ENCODE measurements around the gene ARSJ. TPM values are rescaled to one million over a fixed set of nuclear protein-coding genes. Genes with fewer than 3 reads are reported as not detected.
"Not testable (repeated sequence)": the region's sequence is repeated elsewhere in the genome, so short reads cannot be mapped to it uniquely, and the experiment has no call there.

The ARSJ gene
- total RNA-seq, 1 experiment from 2014 or later: 34.9 TPM

DNA sequence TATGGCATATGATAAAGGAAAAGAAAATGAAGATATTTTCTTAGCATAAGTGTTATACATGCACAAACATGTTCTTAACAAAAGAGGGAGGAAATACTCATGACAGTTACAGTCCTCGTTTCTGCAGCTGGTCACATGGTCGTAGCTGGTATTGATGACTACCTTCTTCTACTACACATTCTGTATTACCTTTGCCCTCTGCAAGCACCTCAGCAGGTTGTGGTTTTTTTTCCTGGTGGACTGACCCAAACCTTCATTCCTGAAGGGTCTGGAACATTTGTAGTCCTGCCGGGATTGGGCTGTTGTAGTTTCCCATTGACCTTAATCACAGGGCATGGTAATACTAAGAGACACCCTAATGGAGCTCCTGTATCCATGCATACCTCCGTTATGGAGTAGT is 54.7 kb downstream of the ARSJ start:
- DNase-seq (ENCODE audit: low read depth); in situ Hi-C loops (cut with HindIII; ENCODE audit: low pct_unique_long_range_greater_than_20kb, low sequenced_read_pairs): not testable (repeated sequence)

DNA sequence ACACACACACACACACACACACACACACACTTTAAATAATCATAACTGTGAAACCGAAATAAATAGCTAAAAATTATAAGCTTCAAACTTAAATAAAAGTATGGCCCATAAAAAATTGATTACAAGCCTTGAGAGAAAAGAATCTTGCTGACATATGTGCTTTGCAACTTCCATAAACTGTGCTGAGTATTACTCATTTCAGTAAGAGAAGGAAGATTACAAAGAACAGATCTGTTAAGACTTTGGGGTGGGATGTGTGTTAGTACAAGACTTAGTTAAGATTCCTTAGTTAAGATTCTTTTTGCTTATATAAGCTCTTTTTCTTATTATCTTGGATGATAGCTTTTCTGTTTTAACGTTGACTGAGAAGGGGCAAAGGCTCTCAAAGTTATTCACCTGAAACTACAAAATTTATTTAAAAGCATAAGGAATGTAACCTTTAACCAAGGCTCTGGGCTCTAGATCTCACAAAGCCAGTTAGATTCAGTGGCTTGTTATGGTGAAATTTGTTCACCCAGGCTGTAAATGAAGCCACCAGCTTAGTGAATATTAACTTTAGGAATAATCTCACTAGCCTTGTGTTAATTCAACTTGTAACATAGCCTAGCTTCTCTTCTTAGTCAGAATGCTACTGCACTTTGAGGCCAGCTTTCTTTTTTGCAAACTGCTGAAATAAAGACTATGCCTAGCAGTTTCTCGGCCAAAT is 58.2 kb downstream of the ARSJ start:
- in situ Hi-C loops (cut with HindIII; ENCODE audit: low pct_unique_long_range_greater_than_20kb, low sequenced_read_pairs): no loop called here

DNA sequence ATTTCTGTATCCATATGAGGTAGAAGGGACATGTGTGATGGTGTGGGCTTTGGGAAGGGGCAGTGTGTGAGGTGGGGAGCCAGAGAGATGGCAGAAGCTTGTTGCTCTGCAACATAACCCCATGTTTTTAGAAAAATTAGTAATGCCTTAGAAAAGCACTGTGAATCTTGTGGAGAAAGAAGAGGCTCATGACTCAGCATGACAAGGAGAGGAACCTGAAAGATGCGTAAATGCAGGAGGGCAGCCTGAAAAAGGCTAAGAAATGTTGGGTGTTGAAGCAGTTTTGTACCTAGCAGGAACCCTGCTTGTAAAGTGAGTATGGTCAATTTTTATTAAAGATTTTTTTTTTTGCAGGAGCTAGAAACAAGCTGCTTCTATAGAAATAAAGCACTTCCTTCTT is 59.8 kb downstream of the ARSJ start:
- in situ Hi-C loops (cut with HindIII; ENCODE audit: low pct_unique_long_range_greater_than_20kb, low sequenced_read_pairs): no loop called here
- peak; percentile 35 for DNase-seq (ENCODE audit: low read depth)

More for the DNA sequence above, 58.2 kb downstream of the ARSJ start:
- DNase-seq (ENCODE audit: low read depth): peak; percentile 79

DNA sequence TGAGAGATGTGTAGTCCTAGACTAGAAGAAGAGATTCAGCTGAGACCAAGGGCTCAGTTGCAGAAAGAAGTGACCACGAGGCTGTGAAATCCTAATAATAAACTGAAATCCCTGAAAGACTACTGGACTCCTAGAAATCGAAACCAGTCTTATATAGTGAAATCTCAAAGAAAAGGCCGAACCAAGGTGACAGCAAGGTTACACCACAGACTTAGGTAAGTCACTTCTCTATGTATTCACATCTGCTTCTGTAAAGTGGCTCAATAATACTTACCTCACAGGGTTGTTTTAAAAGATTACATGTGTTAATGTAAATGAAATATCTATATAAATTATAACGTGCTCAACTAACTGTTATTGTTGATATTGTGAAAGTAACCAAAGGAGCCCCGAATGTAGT is 60.3 kb downstream of the ARSJ start:
- in situ Hi-C loops (cut with HindIII; ENCODE audit: low pct_unique_long_range_greater_than_20kb, low sequenced_read_pairs): no loop called here

DNA sequence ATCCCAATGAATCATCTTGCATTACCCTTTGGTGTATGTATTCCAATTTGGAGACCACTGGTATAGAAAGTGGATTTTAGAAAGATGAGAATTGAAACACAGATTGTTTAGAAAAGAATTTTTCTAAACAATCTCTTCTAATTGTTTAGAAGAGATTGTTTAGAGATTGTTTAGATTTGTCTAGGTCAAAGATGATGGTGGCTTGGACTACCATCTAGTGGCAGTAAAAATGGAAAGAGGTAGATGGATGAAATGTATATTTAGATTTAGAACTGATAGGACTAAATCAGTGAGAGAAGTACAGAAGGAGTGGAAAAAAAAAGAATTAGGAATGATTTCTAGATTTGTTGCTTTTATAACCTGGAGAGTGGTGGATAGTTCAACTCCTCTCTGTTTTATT is 70.6 kb downstream of the ARSJ start:
- in situ Hi-C loops (cut with HindIII; ENCODE audit: low pct_unique_long_range_greater_than_20kb, low sequenced_read_pairs): no loop called here
- DNase-seq (ENCODE audit: low read depth): no peak

More for the DNA sequence above, 60.3 kb downstream of the ARSJ start:
- DNase-seq (ENCODE audit: low read depth): no peak

DNA sequence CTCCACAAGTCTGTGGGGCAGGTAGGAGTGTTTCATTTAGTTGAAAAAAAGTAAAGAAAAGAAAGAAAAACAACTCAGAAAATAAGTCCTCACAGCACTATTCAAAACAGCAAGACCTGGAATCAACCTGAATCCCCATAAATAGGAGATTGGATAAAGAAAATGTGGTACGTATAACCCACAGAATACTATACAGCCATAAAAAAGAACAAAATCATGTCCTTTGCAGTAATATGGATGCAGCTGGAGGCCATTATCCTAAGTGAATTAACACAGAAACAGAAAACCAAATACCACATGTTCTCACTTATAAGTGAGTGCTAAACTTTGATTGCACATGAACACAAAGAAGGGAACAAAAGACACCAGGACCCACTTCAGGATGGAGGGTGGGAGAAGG is 71.9 kb downstream of the ARSJ start:
- in situ Hi-C loops (cut with HindIII; ENCODE audit: low pct_unique_long_range_greater_than_20kb, low sequenced_read_pairs): no loop called here

DNA sequence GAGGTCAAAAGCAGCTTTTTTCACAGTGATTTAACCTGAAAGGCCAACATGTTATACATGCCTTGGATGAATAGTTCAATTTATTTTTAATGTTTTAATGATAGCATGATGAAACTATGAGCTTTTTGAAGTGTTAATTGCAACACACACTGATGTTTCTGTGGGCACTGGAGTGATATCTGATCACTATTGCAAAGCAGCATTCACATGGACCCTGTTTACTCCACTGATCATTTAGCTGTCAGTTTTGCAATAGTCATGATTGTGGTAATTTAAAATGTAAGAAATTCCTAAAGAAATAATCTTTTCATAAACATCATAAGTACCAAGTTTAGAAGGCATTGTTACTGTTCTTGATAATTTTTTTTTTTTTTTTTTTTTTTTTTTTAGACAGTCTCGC is 74.1 kb downstream of the ARSJ start:
- in situ Hi-C loops (cut with HindIII; ENCODE audit: low pct_unique_long_range_greater_than_20kb, low sequenced_read_pairs): no loop called here
- no peak for DNase-seq (ENCODE audit: low read depth)

More for the DNA sequence above, 71.9 kb downstream of the ARSJ start:
- DNase-seq (ENCODE audit: low read depth): no peak

DNA sequence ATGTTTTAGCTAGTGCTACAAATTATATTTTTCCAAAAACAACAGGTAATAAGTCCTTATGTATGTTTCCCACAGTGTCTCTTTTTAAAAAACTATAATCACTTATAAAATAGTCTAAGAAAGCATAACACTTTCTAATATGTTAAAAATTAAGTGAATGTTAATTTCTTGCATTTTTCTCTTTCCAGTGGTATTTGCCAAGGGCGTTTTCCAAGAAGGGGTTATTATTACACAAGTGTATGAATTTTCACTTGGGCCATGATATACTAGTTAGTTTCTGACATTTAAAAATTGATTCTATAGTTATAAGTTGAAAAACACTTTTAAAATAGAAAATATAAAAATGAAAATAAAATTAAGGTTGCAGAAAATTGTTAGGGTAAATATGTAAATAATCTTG is 74.6 kb downstream of the ARSJ start:
- DNase-seq (ENCODE audit: low read depth): no peak
- in situ Hi-C loops (cut with HindIII; ENCODE audit: low pct_unique_long_range_greater_than_20kb, low sequenced_read_pairs): no loop called here

DNA sequence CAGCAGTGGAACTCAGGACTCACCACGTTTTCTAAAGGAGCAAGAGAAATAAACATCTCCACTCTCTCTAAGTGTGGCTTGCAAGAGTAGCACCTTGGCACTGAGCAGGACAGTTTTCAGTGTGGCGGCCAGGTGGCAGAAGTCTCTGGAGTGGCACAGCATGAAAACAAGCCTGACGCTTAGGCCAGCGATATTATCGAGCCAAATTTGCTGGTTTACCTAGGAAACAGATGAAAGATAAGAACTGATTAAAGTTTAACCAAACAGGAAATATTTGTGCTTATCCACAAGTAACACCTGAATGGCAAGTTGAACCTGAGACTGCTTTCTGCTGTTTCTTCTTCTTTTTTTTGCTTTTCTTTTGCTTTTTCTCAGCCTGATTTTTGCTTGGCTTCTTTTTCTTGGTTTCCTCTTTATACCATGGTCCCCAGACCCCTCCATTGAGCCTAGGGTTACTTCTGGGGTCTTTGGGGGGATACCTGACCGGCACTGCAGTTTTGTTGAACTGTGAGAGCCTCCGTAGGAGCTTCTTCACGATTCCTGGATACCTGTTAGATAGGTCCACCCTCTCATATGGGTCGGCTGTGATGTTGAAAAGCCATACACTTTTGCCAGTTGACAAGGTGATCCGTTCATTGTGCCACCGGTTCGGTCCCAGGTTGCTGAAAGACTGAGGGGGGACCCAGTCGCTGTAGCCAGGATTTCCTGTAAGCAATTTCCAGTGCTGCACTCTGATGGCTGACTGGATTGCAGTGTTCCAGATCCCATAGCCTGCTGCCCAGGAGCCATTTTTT is 77.3 kb downstream of the ARSJ start:
- in situ Hi-C loops (cut with HindIII; ENCODE audit: low pct_unique_long_range_greater_than_20kb, low sequenced_read_pairs): no loop called here

DNA sequence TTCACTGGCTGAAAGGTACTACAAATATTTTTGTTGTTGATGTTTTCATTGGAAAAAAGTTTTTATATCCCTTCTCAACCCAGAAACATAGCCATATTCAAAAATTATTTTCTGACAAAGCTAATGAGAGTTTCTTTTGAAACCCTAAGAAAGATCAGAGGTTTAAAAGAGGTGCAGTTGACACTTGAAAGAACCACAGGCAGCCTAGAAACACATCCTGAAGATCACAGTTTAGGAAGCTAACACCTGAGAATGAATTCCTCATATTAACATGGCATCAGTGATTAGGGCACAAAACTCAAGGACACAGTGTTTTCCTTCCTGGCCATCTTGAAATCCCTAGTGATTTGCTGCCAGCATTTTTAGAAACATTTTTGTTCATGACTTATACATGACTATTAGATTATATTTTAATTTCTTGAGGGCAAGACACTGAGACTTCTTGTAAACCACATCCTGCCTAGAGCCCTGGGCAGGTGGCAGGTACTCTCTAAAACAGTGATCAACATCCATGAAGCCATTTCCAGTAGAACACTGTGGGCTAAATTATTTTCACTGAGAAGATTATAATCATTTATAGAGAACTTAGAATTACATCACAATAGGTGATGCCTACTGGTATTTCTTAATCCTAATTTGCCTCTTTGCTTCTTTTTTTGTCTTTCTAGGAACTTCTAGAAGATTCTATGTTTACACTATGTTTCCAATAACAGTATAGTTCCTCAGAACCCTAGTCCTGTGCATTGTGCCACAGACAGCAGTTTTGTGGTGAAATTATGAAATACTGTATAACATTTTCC is 80.0 kb downstream of the ARSJ start:
- in situ Hi-C loops (cut with HindIII; ENCODE audit: low pct_unique_long_range_greater_than_20kb, low sequenced_read_pairs): no loop called here
- DNase-seq (ENCODE audit: low read depth): no peak

More for the DNA sequence above, 77.3 kb downstream of the ARSJ start:
- peak; percentile 40 for DNase-seq (ENCODE audit: low read depth)

DNA sequence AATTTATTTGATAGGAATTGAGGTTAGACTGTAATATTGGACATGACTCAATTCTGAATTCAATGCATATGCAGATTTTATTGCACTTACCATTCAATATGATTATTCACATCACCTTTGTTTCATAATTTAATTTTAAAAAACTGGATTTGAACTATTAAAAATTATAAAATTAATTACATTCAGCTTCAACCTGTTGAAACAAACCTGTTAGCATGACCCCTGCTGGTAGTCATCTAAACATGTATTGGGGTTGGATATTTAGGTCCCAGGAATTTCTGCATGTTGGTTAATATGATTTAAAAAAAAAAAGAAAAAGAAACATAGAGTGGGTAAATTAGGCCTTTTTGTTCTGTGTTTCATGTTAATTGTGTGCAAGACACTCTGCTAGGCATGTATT is 85.9 kb downstream of the ARSJ start:
- DNase-seq (ENCODE audit: low read depth): no peak
- in situ Hi-C loops (cut with HindIII; ENCODE audit: low pct_unique_long_range_greater_than_20kb, low sequenced_read_pairs): no loop called here

DNA sequence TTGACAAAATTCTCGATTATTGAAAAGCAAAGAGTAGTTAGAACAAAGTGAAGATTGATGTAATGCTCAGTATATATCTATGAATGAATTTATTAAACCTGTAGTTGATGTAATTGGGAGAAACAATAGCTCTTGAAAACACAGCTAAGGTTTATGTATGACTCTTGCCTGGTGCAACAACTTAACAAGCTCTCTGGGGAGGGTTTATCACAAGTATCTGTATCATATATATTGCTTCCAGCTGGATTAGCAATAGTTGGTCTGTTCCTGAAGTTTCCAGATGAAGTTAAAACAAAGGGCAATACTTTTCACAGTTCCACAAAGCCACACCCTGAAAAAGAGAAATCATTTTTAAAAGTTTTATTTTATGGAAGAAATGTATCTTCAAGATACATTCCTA is 91.4 kb downstream of the ARSJ start:
- in situ Hi-C loops (cut with HindIII; ENCODE audit: low pct_unique_long_range_greater_than_20kb, low sequenced_read_pairs): no loop called here
- no peak for DNase-seq (ENCODE audit: low read depth)

DNA sequence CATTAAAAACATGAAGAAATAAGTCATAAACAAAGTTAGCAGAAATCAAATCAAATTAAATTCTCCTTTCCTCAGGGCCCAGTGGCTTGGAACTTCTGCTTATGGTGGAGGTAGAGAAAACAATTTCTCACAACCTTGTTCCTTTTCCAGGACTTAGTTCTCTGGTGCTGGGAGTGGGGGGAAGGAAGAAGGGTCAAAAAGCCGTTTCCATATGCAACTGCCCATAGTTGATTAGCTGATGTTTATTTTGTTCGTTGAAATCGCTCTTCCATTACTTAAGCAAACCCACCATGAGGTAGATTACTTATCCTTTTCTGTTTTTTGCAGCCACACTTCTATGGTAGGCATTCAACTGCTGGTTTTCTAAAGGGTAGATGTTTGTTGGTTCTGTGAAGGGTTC is 94.2 kb downstream of the ARSJ start:
- peak; percentile 35 for DNase-seq (ENCODE audit: low read depth)
- in situ Hi-C loops (cut with HindIII; ENCODE audit: low pct_unique_long_range_greater_than_20kb, low sequenced_read_pairs): no loop called here

DNA sequence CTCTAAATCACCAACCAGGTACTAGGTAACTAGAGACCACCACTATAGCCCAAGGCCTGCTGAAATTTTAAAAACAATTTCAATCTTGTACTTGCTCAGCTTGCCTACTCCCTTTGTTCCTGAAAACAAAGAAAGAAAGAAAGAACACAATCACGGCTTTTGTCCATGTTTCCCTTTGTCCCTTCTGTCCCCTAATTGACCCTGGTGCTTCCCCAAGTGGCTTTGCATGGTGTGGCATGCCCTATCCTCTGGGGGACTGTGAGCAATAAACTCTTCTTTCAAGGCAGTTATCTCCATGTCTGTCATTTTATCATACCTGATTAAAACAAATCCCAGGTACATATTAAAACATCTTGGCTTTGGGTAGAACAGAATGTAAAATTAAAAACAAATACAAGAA is 94.8 kb downstream of the ARSJ start:
- in situ Hi-C loops (cut with HindIII; ENCODE audit: low pct_unique_long_range_greater_than_20kb, low sequenced_read_pairs): no loop called here
- no peak for DNase-seq (ENCODE audit: low read depth)

DNA sequence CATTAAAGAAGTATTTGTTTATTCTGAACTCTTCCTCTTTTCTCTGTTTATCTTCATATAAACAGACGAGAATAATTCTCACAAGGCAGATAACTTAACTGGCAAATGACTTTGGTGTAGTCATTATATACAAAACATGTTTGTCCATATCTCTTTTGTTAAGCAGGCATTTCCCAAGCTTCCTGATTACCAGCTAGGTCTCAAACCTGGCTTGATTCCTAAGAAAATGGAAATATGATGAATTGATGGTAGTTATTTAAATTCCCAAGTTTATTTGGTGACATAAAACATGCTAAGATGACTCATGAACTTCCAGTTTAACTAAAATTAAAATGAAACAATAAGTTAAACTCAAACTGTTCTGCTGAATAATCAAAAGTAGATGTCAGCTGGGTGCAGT is 96.8 kb downstream of the ARSJ start:
- DNase-seq (ENCODE audit: low read depth): peak; percentile 18
- in situ Hi-C loops (cut with HindIII; ENCODE audit: low pct_unique_long_range_greater_than_20kb, low sequenced_read_pairs): no loop called here

DNA sequence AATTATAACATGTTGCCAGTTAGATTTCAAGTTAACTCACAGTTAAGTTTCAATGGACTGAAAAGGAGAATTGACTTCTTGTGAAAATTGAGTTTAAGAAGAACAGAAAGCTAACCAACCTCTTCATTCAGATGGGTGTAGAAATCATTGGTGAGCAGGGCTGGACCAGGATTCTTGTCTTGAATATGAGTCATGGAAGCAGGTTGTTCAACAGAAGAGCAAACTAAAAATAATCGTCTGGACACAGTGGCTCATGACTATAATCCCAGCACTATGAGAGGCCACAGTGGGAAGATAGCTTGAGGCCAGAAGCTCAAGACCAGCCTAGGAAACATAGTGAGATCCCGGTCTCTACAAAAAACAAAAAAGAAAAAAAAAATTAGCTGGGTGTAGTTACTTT is 98.2 kb downstream of the ARSJ start:
- no peak for DNase-seq (ENCODE audit: low read depth)
- in situ Hi-C loops (cut with HindIII; ENCODE audit: low pct_unique_long_range_greater_than_20kb, low sequenced_read_pairs): no loop called here

DNA sequence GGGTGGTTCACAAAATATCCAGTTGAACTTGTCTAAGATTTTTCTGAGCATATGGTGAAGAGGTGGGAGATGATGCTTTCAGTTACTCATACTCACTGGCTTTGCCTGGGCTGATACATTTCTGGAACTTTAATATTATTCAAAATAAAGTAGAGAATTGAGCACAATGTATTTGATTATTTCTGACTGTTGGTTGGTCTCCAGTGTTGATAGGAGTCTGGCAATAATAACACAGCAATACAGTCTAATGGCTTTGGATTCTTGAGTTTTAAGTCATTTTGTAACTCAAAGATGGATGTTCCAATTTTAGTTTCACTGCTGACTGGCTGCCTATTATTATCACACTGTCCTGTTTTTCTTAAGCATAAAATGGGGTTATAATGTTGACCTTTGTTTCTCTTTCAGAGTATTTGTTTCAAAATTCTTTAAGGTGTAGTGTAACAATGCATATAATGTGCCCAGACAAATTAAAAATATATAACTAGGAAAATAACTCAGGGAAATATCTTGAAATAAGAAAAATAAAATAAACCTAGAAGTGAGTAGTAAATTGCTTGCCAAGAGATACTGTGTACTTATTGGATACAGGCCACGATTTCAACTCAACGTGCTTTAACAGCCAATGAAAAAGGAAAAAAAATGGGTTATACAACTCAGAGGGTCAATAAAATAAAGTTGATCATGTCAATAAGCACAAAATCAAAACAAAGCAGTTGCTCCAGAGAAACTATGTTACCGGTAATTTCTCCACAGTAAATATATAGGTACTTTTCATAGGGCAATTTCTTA is 99.0 kb downstream of the ARSJ start:
- DNase-seq (ENCODE audit: low read depth): no peak
- in situ Hi-C loops (cut with HindIII; ENCODE audit: low pct_unique_long_range_greater_than_20kb, low sequenced_read_pairs): no loop called here

DNA sequence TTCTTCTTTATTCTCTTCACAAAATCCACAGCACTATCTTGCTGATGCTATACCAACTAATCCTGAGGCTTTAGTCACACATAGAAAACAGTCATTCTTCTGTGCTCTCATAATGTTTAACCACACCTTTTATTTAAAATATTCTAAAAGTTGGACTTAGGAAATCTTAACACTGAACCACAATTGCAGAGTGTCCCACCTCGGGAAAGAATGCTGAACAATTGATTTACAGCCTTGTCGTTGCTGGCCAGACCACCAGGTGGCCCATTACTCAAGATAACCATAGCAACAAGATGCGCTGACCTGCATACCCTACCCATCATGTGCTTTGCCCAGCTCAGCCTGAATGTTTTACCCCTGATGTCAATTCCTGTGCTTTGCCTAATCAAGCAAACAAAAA is 100.8 kb downstream of the ARSJ start:
- in situ Hi-C loops (cut with HindIII; ENCODE audit: low pct_unique_long_range_greater_than_20kb, low sequenced_read_pairs): no loop called here
- DNase-seq (ENCODE audit: low read depth): peak; percentile 81

Measured in Caki2 (cell line).